Esophagus squamous epithelium (tissue), 4 donors: ENCODE data around the gene CYP20A1.

Experiments used
- POLR2A ChIP-seq, 4 donors: fragments of 450-650 bp; IDR thresholded peaks; one replicate each; pipeline ENCODE4 v1.6.1; 2017; ENCODE audit warnings: antibody characterized with exemption in 4 of 4, mild to moderate bottlenecking in 4 of 4, moderate library complexity in 3 of 4
- TF ChIP-seq, protein P1 (sequence below), 6 experiments: fragments of 450-650 bp in 4 of 6; fragments of 200-600 bp in 2 of 6; sonication (generic) in 2 of 6; IDR thresholded peaks; one replicate each; pipeline ENCODE4 v1.5.1; 2016 to 2019; ENCODE audit warnings: antibody characterized with exemption in 6 of 6, mild to moderate bottlenecking in 4 of 6, moderate library complexity in 4 of 6

DNA sequence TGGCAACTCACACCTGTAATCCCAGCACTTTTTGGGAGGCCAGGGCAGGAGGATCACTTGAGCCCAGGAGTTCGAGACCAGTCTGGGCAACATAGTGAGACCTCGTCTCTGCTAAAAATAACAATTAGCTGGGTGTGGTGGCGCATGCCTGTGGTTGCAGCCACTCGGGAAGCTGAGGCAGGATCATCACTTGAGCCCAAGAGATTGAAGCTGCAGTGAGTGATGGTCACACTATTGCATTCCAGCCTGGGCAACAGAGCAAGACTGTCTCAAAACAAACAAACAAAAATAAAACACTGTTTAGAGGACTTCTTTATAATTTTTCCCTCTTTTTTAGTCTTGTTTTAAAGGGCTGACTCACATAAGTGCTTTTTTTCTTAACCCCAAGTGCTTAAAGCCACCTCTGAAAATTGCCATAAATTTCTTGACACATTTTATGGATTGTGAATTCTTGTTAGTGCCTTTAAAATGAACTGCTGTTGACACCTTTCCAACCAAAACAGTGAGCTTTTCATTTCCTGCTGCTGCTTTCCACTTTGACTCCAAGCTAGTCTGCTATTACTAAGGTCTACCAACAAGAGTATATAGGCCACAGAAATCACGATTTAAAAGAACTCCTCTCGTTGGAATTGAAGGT is 41.7 kb downstream of the CYP20A1 start:
- TF ChIP-seq POLR2A (IDR thresholded peaks at IDR 0.05), result no peak
- TF ChIP-seq, protein P1, sequence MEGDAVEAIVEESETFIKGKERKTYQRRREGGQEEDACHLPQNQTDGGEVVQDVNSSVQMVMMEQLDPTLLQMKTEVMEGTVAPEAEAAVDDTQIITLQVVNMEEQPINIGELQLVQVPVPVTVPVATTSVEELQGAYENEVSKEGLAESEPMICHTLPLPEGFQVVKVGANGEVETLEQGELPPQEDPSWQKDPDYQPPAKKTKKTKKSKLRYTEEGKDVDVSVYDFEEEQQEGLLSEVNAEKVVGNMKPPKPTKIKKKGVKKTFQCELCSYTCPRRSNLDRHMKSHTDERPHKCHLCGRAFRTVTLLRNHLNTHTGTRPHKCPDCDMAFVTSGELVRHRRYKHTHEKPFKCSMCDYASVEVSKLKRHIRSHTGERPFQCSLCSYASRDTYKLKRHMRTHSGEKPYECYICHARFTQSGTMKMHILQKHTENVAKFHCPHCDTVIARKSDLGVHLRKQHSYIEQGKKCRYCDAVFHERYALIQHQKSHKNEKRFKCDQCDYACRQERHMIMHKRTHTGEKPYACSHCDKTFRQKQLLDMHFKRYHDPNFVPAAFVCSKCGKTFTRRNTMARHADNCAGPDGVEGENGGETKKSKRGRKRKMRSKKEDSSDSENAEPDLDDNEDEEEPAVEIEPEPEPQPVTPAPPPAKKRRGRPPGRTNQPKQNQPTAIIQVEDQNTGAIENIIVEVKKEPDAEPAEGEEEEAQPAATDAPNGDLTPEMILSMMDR (IDR thresholded peaks at IDR 0.05), result no peak
